ENCODE data around the gene APOLD1.

Gene APOLD1

DNA sequence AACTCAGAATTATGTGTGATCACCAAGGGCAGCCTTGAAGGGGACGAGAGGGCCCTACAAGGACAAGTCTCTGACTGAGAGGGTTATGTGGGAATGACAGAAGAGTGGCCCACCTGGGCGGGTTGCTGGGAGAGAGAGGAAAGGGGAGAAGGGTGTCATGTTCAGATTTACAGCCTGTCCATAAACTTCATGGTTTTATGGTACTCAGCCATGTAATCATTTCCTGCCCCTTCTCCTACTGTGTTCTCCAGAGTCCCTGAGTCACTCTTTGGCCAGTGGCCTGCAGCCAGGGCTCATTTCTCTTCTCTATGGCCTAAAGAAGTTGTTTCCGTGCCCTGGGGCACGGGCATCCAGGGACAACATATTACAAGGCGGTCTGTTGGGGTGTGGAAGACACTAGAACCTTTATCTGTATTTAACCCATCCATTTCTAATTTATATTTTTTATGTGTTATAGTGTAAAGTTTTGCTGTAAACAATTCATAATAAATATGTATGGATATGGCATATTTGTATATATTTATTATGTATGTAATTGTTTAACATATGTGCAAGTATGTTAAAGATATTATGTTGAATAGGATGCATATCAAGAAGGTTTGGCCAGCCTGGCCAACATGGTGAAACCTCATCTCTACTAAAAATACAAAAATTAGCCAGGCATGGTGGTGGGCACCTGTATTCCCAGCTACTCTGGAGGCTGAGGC lies 54.6 kb downstream of the APOLD1 start:
- DNase-seq (ENCODE audit: low spot score): peak; percentile 88

- DNase-seq (ENCODE audit: low spot score): no peak
Measured at GRCh38 chr12:12840580-12840899, 55.1 kb downstream of the APOLD1 start.
